ENCODE results near the gene CCDC102B. TPM values are rescaled to one million over a fixed set of nuclear protein-coding genes. Genes with fewer than 3 reads are reported as not detected.
A peak's percentile ranks its signal among the peaks of the same experiment; 100 is the strongest.

Gene CCDC102B
- total RNA-seq, 1 donor from 2014 or later = 6.1 TPM

GRCh38 chr18:68847219-68847837 lies 49.4 kb downstream of the CCDC102B start:
- no peak for DNase-seq
- peak; percentile 69 for TF ChIP-seq CTCF (IDR thresholded peaks at IDR 0.05; ENCODE audit: borderline replicate concordance)
- H3K27ac ChIP-seq (replicated peaks) = no peak overlapping the region
- no peaks in the 10 kb centered on the region for H3K4me1 ChIP-seq
- intact Hi-C loops (cut with micrococcal nuclease) = loop anchor here (10.0 kb wide), 1 partner anchor 1237 kb away; no protein-coding TSS in a partner anchor
- no peaks in the 10 kb centered on the region for H3K36me3 ChIP-seq
- no peak overlapping the region for H3K4me3 ChIP-seq
- H3K27me3 ChIP-seq (ENCODE audit: low read depth) = no peaks in the 10 kb centered on the region
- H3K9me3 ChIP-seq (replicated peaks) = no peaks in the 10 kb centered on the region

GRCh38 chr18:68848242-68848641 lies 50.4 kb downstream of the CCDC102B start:
- no peaks in the 10 kb centered on the region for H3K9me3 ChIP-seq (replicated peaks)
- no peaks in the 10 kb centered on the region for H3K36me3 ChIP-seq
- no peak overlapping the region for H3K27ac ChIP-seq (replicated peaks)
- no peak overlapping the region for H3K4me3 ChIP-seq
- DNase-seq = no peak
- no peaks in the 10 kb centered on the region for H3K27me3 ChIP-seq (ENCODE audit: low read depth)
- TF ChIP-seq CTCF (IDR thresholded peaks at IDR 0.05; ENCODE audit: borderline replicate concordance) = no peak
- no peaks in the 10 kb centered on the region for H3K4me1 ChIP-seq
- intact Hi-C loops (cut with micrococcal nuclease) = loop anchor here (10.0 kb wide), 1 partner anchor 1237 kb away; no protein-coding TSS in a partner anchor

DNA sequence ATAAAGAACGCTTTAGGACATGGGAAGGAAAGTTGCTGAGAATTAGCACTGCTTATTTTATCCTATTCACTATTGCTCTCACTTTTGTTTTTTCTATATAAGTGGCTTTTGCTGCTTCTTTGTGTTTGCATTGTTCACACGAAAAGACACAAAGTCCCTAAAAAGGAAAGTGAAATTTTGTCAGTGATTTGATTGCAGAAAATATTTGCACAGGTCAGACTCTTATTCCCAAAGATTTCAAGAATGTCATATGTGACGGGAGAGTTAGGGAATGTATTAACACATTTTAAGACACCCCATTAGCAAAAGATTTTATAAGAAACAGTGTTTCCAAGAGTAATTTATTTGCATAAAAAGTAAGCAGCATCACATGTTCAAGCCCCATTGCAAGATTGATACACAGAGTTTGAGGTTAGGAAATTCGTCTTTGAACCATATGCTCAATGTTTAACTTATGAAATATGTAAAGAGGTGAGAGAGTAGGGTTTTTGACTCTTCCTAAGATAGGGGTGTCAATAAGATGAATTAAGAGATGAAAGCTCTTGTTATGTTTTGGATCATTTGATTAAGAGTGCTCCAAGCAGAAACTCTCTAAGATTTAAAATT lies 57.0 kb downstream of the CCDC102B start:
- no peaks in the 10 kb centered on the region for H3K4me1 ChIP-seq
- H3K4me3 ChIP-seq = no peak overlapping the region
- H3K9me3 ChIP-seq (replicated peaks) = peaks cover 6% of the 10 kb centered on the region
- peaks cover 3% of the 10 kb centered on the region for H3K36me3 ChIP-seq
- H3K27ac ChIP-seq (replicated peaks) = no peak overlapping the region
- TF ChIP-seq CTCF (IDR thresholded peaks at IDR 0.05; ENCODE audit: borderline replicate concordance) = no peak
- DNase-seq = no peak
- H3K27me3 ChIP-seq (ENCODE audit: low read depth) = no peaks in the 10 kb centered on the region
- intact Hi-C loops (cut with micrococcal nuclease) = no loop called here

DNA sequence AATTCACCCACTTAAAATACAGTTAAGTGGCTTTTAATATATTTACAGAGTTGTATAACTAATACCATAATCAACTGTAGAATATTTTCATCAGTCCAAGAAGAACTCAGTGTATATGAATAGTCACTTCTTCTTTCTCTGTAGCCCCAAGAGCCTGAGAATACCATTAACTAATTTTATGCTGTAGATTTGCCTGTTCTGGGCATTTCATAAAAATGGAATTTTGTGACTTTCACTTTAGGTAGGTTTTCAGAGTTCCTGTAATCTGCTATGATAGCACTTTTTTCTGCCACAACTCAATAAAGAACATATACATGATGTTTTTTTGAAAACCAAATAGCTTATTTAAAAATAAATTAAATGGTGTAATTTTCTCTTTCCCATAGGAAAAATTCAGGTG lies 57.6 kb downstream of the CCDC102B start:
- H3K27me3 ChIP-seq (ENCODE audit: low read depth) = no peaks in the 10 kb centered on the region
- H3K27ac ChIP-seq (replicated peaks) = no peak overlapping the region
- no peak overlapping the region for H3K4me3 ChIP-seq
- no peak for DNase-seq
- peaks cover 6% of the 10 kb centered on the region for H3K9me3 ChIP-seq (replicated peaks)
- intact Hi-C loops (cut with micrococcal nuclease) = no loop called here
- H3K4me1 ChIP-seq = no peaks in the 10 kb centered on the region
- H3K36me3 ChIP-seq = peaks cover 3% of the 10 kb centered on the region
- no peak for TF ChIP-seq CTCF (IDR thresholded peaks at IDR 0.05; ENCODE audit: borderline replicate concordance)

DNA sequence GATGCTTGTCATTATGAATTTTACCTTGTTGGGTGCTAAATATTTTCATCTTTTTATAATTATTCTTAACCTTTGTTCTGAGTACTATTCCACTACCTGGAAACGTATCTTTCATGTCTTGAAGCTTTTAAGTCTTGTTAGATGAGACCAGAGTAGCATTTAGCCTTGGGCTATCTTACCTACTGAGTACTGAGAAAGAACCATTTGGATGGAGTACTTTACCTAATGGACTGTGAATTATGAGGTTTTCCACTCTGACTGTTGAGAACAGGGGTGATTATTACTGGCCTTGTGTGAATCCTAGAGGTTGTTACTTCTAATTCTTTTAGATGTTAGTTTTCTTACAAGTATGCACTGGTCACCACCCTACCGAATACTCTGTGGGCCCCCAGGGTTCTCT lies 63.5 kb downstream of the CCDC102B start:
- no peak for DNase-seq
- intact Hi-C loops (cut with micrococcal nuclease) = no loop called here
- Histone ChIP-seq H3K4me3 (no peak overlapping the region), H3K36me3 (peaks cover 3% of the 10 kb centered on the region), H3K27me3 (ENCODE audit: low read depth) (no peaks in the 10 kb centered on the region), H3K27ac (replicated peaks) (no peak overlapping the region), H3K9me3 (replicated peaks) (peaks cover 6% of the 10 kb centered on the region), H3K4me1 (no peaks in the 10 kb centered on the region)
- no peak for TF ChIP-seq CTCF (IDR thresholded peaks at IDR 0.05; ENCODE audit: borderline replicate concordance)

All from left ventricle myocardium inferior (tissue), 1 donor.